Measurements from ENCODE around the gene CHORDC1.

DNA sequence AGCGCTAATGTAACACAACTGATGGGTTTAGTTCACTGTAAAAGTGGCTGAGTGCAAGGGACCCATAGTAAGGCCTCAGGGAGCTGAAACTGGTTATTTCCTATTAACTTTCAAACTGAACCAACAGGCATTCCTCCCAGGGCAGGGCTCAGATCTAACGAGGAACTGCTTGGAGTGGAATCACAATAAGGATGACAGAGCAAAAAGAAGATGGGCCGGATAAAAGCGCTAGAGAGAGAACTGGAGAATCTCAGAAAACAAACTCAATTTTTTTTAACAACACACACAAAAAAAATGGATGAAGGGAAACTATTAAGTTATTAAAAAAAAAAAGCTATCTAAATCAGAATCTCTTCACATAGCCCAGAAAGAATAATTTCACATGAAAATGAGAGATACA lies 14.2 kb upstream of the CHORDC1 start:
- TF ChIP-seq, protein P1, sequence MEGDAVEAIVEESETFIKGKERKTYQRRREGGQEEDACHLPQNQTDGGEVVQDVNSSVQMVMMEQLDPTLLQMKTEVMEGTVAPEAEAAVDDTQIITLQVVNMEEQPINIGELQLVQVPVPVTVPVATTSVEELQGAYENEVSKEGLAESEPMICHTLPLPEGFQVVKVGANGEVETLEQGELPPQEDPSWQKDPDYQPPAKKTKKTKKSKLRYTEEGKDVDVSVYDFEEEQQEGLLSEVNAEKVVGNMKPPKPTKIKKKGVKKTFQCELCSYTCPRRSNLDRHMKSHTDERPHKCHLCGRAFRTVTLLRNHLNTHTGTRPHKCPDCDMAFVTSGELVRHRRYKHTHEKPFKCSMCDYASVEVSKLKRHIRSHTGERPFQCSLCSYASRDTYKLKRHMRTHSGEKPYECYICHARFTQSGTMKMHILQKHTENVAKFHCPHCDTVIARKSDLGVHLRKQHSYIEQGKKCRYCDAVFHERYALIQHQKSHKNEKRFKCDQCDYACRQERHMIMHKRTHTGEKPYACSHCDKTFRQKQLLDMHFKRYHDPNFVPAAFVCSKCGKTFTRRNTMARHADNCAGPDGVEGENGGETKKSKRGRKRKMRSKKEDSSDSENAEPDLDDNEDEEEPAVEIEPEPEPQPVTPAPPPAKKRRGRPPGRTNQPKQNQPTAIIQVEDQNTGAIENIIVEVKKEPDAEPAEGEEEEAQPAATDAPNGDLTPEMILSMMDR (IDR thresholded peaks at IDR 0.05; ENCODE audit: insufficient read depth, low read length): no peak
- TF ChIP-seq POLR2AphosphoS5 (IDR thresholded peaks at IDR 0.05; ENCODE audit: low read depth): no peak

Data from HL-60 (cell line).